HG03460 (cell line): ENCODE data around the gene HSPA1L.

Experiments
- ATAC-seq: cut with Tn5 transposase; IDR thresholded peaks from one replicate; pipeline ENCODE4 v1.9.1; 2021; ENCODE audit not compliant: unreplicated experiment

Gene HSPA1L

GRCh38 chr6:31767096-31767645 lies 47.9 kb downstream of the HSPA1L start:
- ATAC-seq = no peak

- ATAC-seq = no peak
These were observed 48.9 kb downstream of the HSPA1L start for GRCh38 chr6:31765910-31766794.

- no peak for ATAC-seq
These were observed 49.5 kb downstream of the HSPA1L start for GRCh38 chr6:31765559-31765909.

- ATAC-seq = no peak
These were observed 50.9 kb downstream of the HSPA1L start for GRCh38 chr6:31764198-31764597.

- ATAC-seq = no peak
These were observed 51.5 kb downstream of the HSPA1L start for GRCh38 chr6:31763619-31763940.

- ATAC-seq = no peak
These were observed 52.0 kb downstream of the HSPA1L start for GRCh38 chr6:31762878-31763618.

GRCh38 chr6:31762356-31762755 lies 52.7 kb downstream of the HSPA1L start, which contains the start of gene SAPCD1:
SAPCD1 (plus strand) TSS chr6:31762656; CDS start chr6:31763055, 399 bp downstream.
- ATAC-seq = no peak

GRCh38 chr6:31761343-31761742 lies 53.7 kb downstream of the HSPA1L start:
- no peak for ATAC-seq

GRCh38 chr6:31760790-31761189 lies 54.3 kb downstream of the HSPA1L start:
- ATAC-seq = no peak
